Stomach (tissue), 9 donors: ENCODE data around the gene TBC1D5. TPM values are rescaled to one million over a fixed set of nuclear protein-coding genes. Genes with fewer than 3 reads are reported as not detected.

Experiments used
- DNase-seq, 2 donors: peaks; one replicate each; pipeline versions ENCODE4 v3.0.0 to v3.0.0-alpha.2; 2013 to 2019
- H3K27ac ChIP-seq, 5 donors: fragments of 200-600 bp in 4 of 5; sonication (generic) in 4 of 5; one replicate each; pipeline ENCODE4 v1.5.1; 2013 to 2019; ENCODE audit warnings: mild to moderate bottlenecking in 1 of 5, moderate library complexity in 1 of 5
- H3K27me3 ChIP-seq, 3 donors: fragments of 200-600 bp; sonication (generic); one replicate each; pipeline ENCODE4 v1.5.1; 2017 to 2019; ENCODE audit warnings: mixed run types in 1 of 3
- H3K36me3 ChIP-seq, 4 donors: fragments of 200-600 bp; sonication (generic); 1 replicate in 3 of 4; 2 replicates in 1 of 4; pipeline ENCODE4 v1.5.1; 2016 to 2019
- H3K4me1 ChIP-seq, 4 donors: fragments of 200-600 bp; sonication (generic); one replicate each; pipeline ENCODE4 v1.5.1; 2016 to 2019
- H3K4me3 ChIP-seq, 4 donors: fragments of 200-600 bp; sonication (generic) in 3 of 4; one replicate each; pipeline ENCODE4 v1.5.1; 2016 to 2019; ENCODE audit warnings: mild to moderate bottlenecking in 1 of 4
- H3K9me3 ChIP-seq, 4 donors: fragments of 200-600 bp; sonication (generic); one replicate each; pipeline ENCODE4 v1.5.1; 2016 to 2019
- EP300 ChIP-seq: sonication (generic); formaldehyde crosslinking; IDR thresholded peaks from one replicate; pipeline ENCODE4 v1.6.1; 2017; ENCODE audit warnings: antibody characterized with exemption
- POLR2A ChIP-seq, 4 donors: fragments of 450-650 bp; IDR thresholded peaks; one replicate each; pipeline ENCODE4 v1.6.1; 2016; ENCODE audit warnings: antibody characterized with exemption in 4 of 4, control low read depth in 2 of 4, mild to moderate bottlenecking in 1 of 4, moderate library complexity in 1 of 4
- POLR2AphosphoS5 ChIP-seq, 3 donors: sonication (generic); formaldehyde crosslinking; IDR thresholded peaks; one replicate each; pipeline ENCODE4 v1.6.1; 2016; ENCODE audit warnings: antibody characterized with exemption in 3 of 3
- WGBS, 5 donors: extraction: QIAGEN DNeasy Blood & Tissue Kit in 3 of 5; methylation state at CpG; one replicate each; pipeline versions ENCODE4 v1.1.5 to v1.1.7; 2013 to 2018; 5-methylcytosine and 5-hydroxymethylcytosine counted together
- intact Hi-C: fragments of 100-400 bp; cut with DNase I; formaldehyde crosslinking; loops from one replicate; pipeline ENCODE4 v1.15.1; 2023; ENCODE audit warnings: low total_unique reads
- polyA plus RNA-seq, 3 donors: library from polyadenylated mRNA; stranded (reverse); fragments of 200-250 nt; gene quantifications; one replicate each; pipeline ENCODE4 v1.2.3, GENCODE V29; 2013
- total RNA-seq, 5 donors: library from RNA; depleted of rRNA; stranded (reverse); fragments of >200 nt; gene quantifications; one replicate each; pipeline versions ENCODE4 v1.1.0 to v1.2.3, GENCODE V29; 2014 to 2016
- TF ChIP-seq, protein P1 (sequence below), 7 experiments: fragments of 450-650 bp in 4 of 7; fragments of 200-600 bp in 3 of 7; sonication (generic) in 3 of 7; IDR thresholded peaks; one replicate each; pipeline ENCODE4 v1.5.1; 2016 to 2019; ENCODE audit warnings: antibody characterized with exemption in 7 of 7, control low read depth in 2 of 7, mild to moderate bottlenecking in 1 of 7
- donor health status: healthy with polysubstance abuse.
- donor health status: Bipolar disorder and iron deficiency.
- donor health status: healthy.

TBC1D5 gene
- total and polyA plus RNA-seq, 8 donors: 4.7 to 75.1 (median 32.0) TPM

GRCh38 chr3:17315897-17316296 is 426.5 kb downstream of the TBC1D5 start:
- intact Hi-C loops: no loop called here
- WGBS, 5 donors: 82 to 90% (median 84%) methylated on average over 3 of the region's 3 CpGs
- H3K4me3 ChIP-seq: no peak overlapping the region
- H3K9me3 ChIP-seq: no peaks in the 10 kb centered on the region
- H3K4me1 ChIP-seq: peaks cover 0 to 6% (median 0%) of the 10 kb centered on the region in 4 donors
- H3K27ac ChIP-seq: no peak overlapping the region
- TF ChIP-seq POLR2AphosphoS5 (IDR thresholded peaks at IDR 0.05) (no peak), POLR2A (IDR thresholded peaks at IDR 0.05) (no peak), EP300 (no peak)
- TF ChIP-seq, protein P1, sequence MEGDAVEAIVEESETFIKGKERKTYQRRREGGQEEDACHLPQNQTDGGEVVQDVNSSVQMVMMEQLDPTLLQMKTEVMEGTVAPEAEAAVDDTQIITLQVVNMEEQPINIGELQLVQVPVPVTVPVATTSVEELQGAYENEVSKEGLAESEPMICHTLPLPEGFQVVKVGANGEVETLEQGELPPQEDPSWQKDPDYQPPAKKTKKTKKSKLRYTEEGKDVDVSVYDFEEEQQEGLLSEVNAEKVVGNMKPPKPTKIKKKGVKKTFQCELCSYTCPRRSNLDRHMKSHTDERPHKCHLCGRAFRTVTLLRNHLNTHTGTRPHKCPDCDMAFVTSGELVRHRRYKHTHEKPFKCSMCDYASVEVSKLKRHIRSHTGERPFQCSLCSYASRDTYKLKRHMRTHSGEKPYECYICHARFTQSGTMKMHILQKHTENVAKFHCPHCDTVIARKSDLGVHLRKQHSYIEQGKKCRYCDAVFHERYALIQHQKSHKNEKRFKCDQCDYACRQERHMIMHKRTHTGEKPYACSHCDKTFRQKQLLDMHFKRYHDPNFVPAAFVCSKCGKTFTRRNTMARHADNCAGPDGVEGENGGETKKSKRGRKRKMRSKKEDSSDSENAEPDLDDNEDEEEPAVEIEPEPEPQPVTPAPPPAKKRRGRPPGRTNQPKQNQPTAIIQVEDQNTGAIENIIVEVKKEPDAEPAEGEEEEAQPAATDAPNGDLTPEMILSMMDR (IDR thresholded peaks at IDR 0.05): no peak
- no peaks in the 10 kb centered on the region for H3K36me3 ChIP-seq
- no peak for DNase-seq
- no peaks in the 10 kb centered on the region for H3K27me3 ChIP-seq

- no peak overlapping the region for H3K4me3 ChIP-seq
- intact Hi-C loops: no loop called here
- no peak overlapping the region for H3K27ac ChIP-seq
- H3K27me3 ChIP-seq: no peaks in the 10 kb centered on the region
- H3K4me1 ChIP-seq: peaks cover 0 to 6% (median 0%) of the 10 kb centered on the region in 4 donors
- no peaks in the 10 kb centered on the region for H3K36me3 ChIP-seq
- TF ChIP-seq, protein P1 (IDR thresholded peaks at IDR 0.05): no peak
- no peak for TF ChIP-seq EP300
- no peak for TF ChIP-seq POLR2A (IDR thresholded peaks at IDR 0.05)
- TF ChIP-seq POLR2AphosphoS5 (IDR thresholded peaks at IDR 0.05): no peak
- DNase-seq: no peak
- no peaks in the 10 kb centered on the region for H3K9me3 ChIP-seq
Observed at GRCh38 chr3:17314171-17314570, 428.3 kb downstream of the TBC1D5 start.

DNA sequence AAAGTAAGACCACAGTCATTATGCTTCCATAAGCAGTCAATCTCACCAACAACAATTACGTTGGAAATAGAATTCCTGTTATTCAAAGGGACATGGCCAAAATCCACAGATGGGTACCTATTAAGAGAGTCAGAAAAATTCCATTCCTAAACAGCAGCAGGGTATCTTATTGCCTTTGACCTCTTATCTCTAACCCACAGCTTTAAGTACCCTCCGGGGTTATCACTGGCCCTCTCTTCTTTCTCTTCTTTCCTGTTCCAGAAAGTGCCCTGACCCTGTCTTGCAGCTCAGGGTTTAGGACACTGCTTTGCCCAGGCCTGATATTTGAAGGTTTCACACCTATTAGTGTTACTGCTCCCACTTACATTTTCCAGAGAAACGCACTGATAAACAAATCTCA is 428.7 kb downstream of the TBC1D5 start:
- no peaks in the 10 kb centered on the region for H3K9me3 ChIP-seq
- no peak overlapping the region for H3K4me3 ChIP-seq
- no peak overlapping the region for H3K27ac ChIP-seq
- H3K27me3 ChIP-seq: no peaks in the 10 kb centered on the region
- intact Hi-C loops: no loop called here
- no peak for DNase-seq
- no peaks in the 10 kb centered on the region for H3K36me3 ChIP-seq
- 71 to 88% (median 86%) methylated on average over 3 of the region's 3 CpGs for WGBS, 5 donors
- peaks cover 0 to 6% (median 0%) of the 10 kb centered on the region in 4 donors for H3K4me1 ChIP-seq
- TF ChIP-seq EP300 (no peak), POLR2AphosphoS5 (IDR thresholded peaks at IDR 0.05) (no peak), POLR2A (IDR thresholded peaks at IDR 0.05) (no peak)
- TF ChIP-seq, protein P1 (IDR thresholded peaks at IDR 0.05): no peak

DNA sequence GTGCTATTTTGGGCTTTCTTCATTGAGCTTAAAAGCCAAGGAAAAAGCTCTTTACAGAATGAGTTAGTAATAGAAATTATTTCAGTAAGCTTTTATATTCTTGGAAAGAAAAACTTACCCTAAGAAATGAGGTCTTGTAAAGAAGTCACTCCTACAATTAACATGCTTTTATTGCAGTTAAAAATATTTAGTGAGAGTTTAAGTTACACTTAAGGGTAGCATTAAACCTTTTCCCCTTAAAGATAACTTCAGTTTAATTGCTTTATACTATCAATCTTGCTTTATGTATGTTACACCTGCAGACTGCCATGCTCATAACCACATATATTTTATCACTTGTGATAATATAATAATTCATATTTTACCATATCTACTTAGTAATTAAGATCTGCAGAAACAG is 431.4 kb downstream of the TBC1D5 start:
- no peak for TF ChIP-seq POLR2A (IDR thresholded peaks at IDR 0.05)
- no peak for TF ChIP-seq POLR2AphosphoS5 (IDR thresholded peaks at IDR 0.05)
- TF ChIP-seq, protein P1 (IDR thresholded peaks at IDR 0.05): no peak
- no peak for TF ChIP-seq EP300
- Histone ChIP-seq H3K9me3 (no peaks in the 10 kb centered on the region), H3K27ac (no peak overlapping the region), H3K4me3 (no peak overlapping the region), H3K27me3 (no peaks in the 10 kb centered on the region), H3K36me3 (peaks cover 0 to 10% (median 3%) of the 10 kb centered on the region in 4 donors), H3K4me1 (peaks cover 0 to 6% (median 0%) of the 10 kb centered on the region in 4 donors)
- DNase-seq: no peak
- intact Hi-C loops: no loop called here
